CD4-positive, alpha-beta T cell treated with Interleukin-6 for 4 hours (primary cell): ENCODE data around the gene GREM2.

ENCODE experiments used
- DNase-seq: peaks from one replicate; pipeline ENCODE4 v3.0.0-alpha.2; 2020; ENCODE audit warnings: mixed read lengths

GREM2 gene

DNA sequence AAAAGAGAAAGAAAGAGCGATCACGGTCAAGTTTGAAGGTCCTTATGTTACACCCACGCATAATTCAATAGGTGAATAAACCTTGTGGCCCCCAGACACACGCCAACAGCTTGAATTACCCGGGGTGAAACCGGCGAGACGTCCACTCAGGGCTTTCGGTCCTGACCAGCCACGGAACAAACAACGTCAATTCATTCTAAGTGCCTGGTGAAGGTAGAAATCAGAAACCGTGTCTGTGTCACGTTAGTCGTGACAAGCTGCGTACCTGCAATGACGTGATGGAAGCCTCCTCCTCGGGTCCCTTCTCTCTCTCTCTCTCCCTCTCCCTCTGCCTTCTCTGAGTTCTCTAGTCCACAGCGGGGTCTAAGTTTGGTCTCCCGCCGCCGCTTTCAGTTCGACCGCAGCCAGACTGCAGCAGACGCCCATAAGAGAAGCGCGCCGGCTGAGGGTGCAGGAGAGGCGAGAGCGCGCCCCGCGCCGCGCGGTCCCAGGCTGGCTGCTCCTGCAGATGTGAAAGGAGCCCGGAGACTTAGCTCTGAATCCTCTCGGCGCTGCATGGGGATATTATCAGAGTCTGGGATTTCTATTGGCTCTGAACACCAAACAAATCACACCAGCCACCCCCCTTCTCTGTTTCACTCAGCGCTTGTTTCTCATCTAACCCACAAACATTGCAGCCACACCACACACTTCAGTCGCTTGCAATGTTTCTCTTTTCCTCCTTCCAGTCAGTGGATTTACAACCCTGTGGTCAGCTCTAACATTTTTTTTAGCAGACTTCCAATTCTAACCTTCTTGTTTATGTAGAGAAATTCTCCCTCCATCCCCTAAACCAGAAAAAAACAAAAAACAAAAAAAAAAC, at the start of gene GREM2:
TSS of gene GREM2 (minus strand) at position 537 of the 862 bp plus-strand sequence. CDS start 118,680 bp downstream, outside the sequence.
- DNase-seq, result peak; percentile 39

DNA sequence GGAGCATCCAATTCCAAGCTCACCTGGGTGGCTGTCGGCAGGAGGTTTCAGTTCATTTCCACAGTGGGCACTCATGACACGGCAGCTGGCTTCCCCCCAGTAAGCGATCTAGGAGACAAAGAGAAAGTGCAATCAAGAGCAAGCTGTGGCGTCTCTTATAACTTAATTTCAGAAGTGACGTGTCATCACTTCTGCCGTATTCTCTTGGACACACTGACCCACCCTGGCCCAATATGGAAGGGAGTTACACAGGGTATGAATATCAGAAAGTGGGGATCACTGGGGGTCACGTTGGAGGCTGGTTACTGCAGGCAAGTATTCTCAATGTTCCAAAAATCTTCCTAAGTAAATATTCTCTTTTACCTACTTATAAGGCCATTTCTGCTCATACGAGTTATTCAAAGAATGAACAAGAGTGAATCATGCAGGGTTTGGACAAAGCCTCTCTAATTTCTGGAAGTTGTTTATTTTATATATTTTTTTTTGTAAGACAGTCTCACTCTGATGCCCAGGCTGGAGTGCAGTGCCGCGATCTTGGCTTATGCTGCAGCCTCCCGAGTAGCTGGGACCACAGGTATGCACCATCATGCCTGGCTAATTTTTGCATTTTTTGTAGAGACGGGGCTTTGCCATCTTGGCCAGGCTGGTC, 46.5 kb upstream of the GREM2 start:
- DNase-seq, result no peak

DNA sequence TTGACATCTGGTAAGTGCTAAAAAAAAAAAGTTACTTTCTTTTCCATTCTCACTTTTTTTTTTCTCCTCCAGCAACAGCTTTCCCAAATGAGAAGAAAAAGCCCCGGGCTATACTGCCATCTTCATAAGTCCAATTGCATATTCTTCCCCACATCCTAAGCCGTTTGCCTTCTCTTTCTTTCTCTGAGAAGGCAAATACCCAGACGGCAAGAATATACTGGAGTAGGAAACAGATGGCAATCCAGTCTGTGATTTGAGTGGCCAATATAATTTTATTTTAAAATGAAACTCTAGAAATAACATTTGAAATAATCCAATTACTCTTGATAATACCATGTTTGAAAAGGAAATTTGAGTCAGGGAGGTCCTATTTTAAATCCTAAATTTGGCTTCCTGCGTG, 44.6 kb upstream of the GREM2 start:
- no peak for DNase-seq

- no peak for DNase-seq
Measured at GRCh38 chr1:240652961-240653409, 41.0 kb upstream of the GREM2 start.

DNA sequence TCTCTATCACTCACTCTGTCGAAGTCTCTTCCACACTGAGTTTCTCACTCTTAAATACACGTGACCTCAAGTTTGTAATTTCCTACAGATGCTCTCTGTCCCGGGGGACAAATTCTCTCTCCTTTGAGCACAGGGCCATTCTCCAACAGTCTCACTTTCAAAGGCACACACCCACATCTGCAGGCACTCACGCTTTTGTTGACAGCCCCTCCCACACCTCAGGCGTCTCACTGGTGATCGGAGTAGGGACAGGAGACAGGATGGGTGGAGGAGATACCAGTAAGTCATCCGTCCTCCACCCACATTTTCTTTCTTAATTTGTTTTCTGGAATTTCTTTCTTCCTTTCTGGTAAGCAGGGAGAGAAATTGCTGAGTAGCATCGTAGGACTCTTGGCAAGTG, 40.6 kb upstream of the GREM2 start:
- no peak for DNase-seq

DNA sequence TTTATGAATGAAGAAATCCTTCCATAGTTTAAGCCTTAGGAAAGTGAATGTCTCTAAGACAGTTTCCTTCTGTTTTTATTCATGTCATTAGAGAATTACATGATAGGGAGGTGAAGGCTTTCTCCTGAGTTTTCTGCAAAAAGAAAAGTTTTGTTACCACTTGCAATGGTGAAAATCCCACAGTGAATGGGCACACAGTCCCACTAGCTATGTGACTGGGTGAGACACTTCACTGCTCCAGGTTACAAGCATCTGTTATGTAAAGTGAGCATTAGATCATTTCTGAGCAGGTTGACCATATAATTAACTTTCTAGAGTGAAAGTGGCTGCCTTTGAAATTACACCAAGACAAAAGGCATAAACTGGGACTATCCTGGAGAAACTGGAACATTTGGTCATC, 38.9 kb upstream of the GREM2 start:
- DNase-seq, result no peak

DNA sequence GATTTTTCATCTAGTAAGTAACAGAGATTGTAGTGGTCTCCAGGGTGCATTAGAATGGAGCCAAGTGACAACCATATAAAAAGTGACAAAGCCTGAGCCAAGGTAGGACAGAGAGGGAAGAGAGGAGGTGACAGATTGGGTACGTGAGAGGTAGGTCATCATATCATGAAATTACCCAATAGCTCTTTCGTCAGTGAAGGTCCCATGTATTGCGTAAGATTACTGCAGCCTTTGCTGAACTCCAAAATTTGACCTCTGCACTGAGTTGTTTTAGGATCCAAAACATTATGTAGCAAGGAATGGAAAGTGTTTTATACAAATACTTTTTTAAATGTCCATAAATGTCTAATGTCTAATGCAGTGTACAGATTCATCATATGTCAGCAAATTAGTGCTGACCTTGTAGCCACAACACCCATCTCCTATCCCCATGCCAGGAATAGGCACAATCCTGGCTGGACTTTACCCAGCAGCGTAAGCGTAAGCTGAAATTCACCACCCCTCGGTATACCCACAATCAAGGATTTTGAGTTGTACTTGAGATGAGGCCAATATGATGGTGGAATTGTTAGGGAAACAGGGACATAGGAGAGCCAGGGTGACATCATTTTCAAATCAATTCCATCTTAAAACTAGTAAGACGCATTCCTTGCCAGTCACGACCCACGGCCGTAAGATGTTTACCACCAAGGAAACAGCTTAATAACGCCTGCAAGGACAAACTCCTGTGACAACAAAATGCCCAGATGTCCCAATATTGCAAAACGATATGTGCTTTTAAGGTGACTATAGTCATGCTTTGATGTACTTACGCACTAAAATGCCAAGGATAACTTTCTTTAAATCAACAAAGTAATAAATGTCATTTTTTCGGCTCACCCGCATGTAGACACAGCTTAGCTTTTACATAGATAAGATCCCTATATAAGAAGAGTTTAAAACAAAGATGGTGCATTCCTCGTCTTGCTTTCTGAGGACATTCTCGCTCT, 38.1 kb upstream of the GREM2 start:
- DNase-seq, result no peak

DNA sequence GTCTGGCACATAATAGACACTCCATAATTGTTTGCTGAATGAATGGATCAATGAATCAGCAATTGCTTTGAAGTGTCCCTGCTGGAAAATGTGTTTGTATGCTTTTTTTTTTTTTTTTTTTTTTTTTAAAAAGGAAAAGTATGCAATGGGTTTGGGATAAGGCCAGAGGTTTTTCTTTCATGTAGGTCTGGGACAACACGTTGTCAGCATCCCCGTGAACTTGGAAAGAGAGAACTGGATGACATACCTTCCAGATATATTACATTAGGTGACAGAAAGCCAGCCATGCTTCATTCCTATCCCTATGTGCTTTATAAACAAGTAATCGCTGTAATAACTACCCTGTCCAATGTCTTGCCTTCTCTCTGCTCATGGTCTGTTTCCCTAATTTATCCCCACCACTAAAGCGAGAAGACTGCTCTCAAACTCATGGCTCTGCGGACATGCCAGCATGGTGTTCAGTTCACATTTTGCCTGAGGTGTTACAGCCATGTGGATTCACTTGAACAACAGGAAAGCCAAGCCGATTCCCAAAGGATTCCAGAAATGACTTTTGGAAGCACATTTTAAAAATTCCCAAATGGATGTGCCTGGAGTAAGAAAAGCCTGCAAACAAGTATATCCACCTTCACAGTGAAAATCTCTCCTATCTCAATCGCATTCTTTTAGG, 34.8 kb upstream of the GREM2 start:
- DNase-seq, result no peak

DNA sequence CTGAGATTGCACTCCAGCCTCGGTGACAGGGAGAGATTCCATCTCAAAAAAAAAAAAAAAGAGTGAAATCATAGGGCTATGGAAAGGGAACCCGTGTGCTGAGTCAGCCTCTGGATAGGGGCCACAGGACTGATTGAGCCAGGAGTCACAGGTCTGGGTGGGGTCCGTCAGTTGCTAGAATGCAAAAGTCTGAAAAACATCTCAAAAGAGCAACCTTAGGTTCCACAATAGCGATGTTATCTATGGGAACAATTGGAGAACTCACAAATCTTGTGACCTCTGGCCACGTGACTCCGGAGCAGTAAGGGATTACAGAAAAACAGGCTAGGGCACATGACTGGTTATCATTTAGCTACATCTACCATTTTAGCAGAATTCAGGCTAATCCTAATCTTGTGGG, 32.8 kb upstream of the GREM2 start:
- no peak for DNase-seq

DNA sequence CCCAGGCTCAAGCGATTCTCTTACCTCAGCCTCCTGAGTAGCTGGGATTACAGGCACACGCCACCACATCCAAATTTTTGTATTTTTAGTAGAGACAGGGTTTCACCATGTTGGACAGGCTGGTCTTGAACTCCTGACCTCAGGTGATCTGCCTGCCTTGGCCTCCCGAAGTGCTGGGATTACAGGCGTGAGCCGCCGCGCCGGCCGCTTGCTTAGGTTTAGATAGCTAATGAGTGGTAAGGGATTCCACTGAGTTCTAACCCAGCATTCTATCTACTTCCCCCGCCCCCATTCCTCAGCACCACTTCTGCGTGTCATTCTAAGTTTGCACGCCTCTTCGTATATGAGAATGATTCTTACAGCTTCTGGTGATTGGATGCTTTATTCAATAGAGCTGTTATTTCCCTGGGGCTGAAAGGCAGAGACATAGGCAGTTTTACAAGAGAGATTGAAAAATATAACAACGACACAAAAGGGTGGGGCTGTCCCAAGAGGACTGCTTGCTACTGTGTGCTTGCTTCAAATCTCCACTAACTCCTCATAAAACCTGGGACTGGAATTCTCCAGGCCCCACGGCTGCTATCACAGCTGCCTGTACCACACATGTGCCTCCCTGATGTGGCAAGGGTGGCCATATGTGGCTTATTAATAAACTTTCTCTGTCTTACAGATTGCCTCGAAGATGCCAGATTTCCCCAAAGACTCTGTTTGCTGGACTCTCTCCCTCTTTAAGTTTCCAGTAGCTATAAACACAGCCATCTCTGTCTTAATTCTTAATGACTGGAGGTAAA, 23.7 kb upstream of the GREM2 start:
- no peak for DNase-seq

DNA sequence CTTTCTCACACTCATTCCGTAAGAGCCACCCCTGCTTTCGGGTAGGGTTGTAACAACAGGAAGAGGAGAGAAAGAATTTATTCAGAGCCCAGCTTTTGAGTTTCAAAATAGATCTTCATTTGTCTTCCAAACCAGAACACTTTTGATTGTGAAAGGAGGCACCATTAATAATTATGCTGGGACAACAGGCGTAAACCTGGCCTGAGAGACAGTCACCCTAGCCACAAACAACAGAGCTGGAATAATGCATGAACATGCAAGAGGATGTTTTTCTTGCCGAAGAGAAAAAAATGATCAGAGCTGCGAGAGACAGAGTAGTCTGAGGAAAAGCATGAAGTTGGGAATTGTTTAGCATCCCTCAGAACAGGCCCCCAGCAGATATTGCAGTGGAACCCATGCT, 18.5 kb upstream of the GREM2 start:
- no peak for DNase-seq

DNA sequence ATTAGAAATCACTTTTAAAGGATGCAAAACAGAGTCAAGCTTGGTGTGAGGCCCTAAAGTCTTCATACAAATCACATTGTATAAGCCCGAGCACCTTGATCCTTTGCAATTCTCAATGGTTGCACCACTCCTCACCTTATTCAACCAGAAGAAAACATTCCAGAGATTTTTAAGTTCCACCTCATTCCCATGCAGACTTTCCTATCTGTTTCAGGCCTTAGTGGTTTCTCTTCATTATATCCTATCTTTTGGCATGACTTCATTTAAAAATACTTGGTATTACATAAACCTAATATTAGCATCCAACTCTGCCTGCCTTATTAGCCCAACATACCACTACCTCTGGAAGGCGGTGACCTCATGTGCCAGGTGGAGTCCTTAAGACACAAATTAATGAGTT, 9.3 kb upstream of the GREM2 start:
- no peak for DNase-seq

GRCh38 chr1:240619906-240620621, 8.1 kb upstream of the GREM2 start:
- DNase-seq, result no peak

- no peak for DNase-seq
Measured at GRCh38 chr1:240619357-240619756, 7.4 kb upstream of the GREM2 start.

DNA sequence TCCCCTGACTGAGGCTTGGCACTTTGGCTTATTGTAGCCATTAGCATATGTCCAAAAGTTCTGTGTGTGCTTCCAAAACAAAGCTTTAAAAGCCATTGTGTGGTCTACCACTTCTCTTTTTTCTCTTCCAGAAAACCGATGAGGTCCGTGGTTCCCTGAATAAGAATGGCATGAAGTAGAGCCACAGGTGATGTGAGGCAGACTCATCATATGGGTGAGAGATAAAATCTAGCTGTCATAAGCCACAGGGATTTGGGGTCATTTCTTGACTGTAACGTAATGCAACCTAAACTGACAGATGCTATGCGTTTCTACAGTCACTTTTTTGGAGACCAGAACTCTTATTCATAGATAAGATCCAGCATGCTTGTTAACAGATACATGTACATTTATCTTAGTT, 7.0 kb upstream of the GREM2 start:
- DNase-seq, result no peak

DNA sequence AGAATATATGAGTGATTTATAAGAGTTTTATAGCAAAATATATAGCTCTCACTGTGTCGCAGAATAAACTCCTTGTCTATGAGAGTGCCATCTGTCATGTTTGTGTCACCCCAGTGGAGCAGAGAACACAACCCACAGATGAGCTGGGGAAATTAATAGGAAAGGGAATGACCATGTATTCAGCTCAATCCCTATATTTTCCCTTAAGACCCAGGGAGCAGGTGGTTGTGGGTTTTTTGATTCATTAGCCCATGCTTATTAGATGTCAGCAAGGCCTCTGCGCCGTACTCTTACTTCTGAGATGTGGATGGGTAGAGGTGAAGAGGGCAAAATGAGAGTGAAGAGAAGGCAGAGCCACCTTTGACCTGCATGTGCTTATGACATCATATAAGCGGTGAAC, 4.1 kb upstream of the GREM2 start:
- DNase-seq, result no peak

DNA sequence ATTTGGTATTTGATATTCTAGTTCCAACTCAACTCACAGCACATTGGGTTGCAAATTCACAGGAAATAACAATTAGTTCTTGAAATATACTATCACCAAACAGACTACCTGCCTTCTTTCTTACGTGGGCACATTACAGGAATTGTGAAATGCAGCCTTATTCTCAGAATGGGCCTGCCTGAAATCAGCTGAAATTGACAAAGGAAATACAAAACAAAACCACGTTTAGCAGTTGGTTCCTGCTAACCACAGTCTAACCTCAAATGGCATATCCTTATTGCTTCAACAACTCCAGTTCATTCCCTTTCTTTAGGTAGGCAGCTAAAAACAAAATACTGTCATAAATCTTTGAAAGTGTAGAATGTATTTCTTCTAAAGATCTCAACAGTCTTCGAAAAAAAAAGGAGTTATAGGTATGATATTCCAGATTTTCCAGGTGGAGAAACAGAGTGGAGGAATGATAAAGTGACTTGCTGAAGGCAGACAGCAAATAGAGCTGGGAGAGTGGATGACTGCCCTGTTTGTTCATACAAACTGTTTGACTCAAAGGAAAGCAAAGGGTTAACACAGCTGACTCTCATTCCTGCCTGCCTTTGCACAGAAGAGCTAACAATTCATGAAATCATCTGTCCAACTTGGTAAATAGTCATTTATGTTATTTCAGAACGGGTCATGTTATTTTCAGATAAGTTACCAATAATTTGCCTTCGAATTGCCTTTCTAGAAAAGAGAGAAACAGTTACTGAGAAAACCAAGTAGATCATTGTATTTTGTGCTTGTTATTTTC, 1.6 kb upstream of the GREM2 start:
- no peak for DNase-seq

DNA sequence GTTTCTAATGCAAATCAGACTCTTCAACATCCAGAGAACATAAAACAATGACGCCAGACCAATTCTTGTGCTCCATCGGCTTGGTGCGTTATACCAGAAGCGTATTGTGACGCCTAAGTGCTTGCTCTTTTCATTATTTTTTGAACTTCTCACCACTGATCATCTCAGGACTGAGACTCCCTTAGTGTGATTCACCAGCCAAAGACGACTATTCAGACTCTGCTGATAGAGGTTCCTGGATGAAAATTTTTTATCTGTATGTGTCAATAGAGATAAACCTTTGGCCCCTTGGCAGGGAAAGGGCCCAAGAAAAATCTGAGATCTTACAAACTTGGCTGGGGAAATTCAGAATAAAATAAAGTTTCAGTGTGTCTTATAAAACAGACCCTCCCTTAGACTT, 856 bp upstream of the GREM2 start:
- DNase-seq, result no peak

- DNase-seq, result no peak
Measured at GRCh38 chr1:240611228-240611618, 732 bp downstream of the GREM2 start.

GRCh38 chr1:240610636-240611035, 1.3 kb downstream of the GREM2 start:
- no peak for DNase-seq
